BJ (cell line): Measurements from ENCODE around the gene TGM6. TPM values are rescaled to one million over a fixed set of nuclear protein-coding genes. Genes with fewer than 3 reads are reported as not detected.

ENCODE experiments used
- CTCF ChIA-PET: fragments of 350-600 bp; formaldehyde crosslinking; extraction: SDS; loops from one replicate; lab custom pipeline; 2021; ENCODE audit warnings: antibody characterized with exemption, inconsistent platforms; lab: Yijun Ruan, JAX
- POLR2A ChIA-PET: fragments of 300-600 bp; sonication (Branson Sonifier 250); formaldehyde crosslinking; extraction: SDS; loops from one replicate; lab custom pipeline; 2021; ENCODE audit warnings: antibody characterized with exemption; lab: Charles Lee
- DNase-seq: peaks from one replicate; pipeline ENCODE4 v3.0.0-alpha.2; 2011; ENCODE audit warnings: low read depth
- H3K27me3 ChIP-seq: 2 replicates; pipeline ENCODE4 v1.6.0; 2011; ENCODE audit warnings: low read length; ENCODE audit not compliant: control insufficient read depth, insufficient read depth
- H3K36me3 ChIP-seq: 2 replicates; pipeline ENCODE4 v1.5.1; 2011; ENCODE audit warnings: low read length; ENCODE audit not compliant: control insufficient read depth, insufficient read depth
- H3K4me3 ChIP-seq: 2 replicates; pipeline ENCODE4 v1.5.1; 2011; ENCODE audit warnings: low read depth, mild to moderate bottlenecking, control low read depth, low read length
- CTCF ChIP-seq: IDR thresholded peaks from 2 replicates; pipeline ENCODE4 v1.5.1; 2011; ENCODE audit warnings: low read depth, mild to moderate bottlenecking, control low read depth, inconsistent platforms, low read length, moderate library complexity; ENCODE audit not compliant: insufficient read depth
- polyA plus RNA-seq: library from polyadenylated mRNA; depleted of rRNA; stranded (reverse); fragments of >200 nt; gene quantifications from 2 replicates; pipeline ENCODE4 v1.2.3, GENCODE V29; 2011

The TGM6 gene
- polyA plus RNA-seq, 1 experiment: not detected

GRCh38 chr20:2361035-2361593 lies 19.6 kb upstream of the TGM6 start:
- Histone ChIP-seq H3K36me3 (no peaks in the 10 kb centered on the region), H3K27me3 (no peaks in the 10 kb centered on the region), H3K4me3 (no peak overlapping the region)
- ChIA-PET POLR2A (no interaction called here), CTCF (no interaction called here)
- no peak for DNase-seq
- no peak for TF ChIP-seq CTCF

- ChIA-PET POLR2A (interaction anchor here (0.6 kb wide), 1 partner anchor 11 kb away, joined by 12 read pairs; no protein-coding TSS in a partner anchor), CTCF (interaction anchor here (1.1 to 1.6 kb wide), 2 partner anchors 12 to 40 kb away, joined by 4 to 5 read pairs; no protein-coding TSS in a partner anchor)
- Histone ChIP-seq H3K36me3 (no peaks in the 10 kb centered on the region), H3K27me3 (no peaks in the 10 kb centered on the region), H3K4me3 (no peak overlapping the region)
- no peak for TF ChIP-seq CTCF
- no peak for DNase-seq
These were observed 17.5 kb upstream of the TGM6 start for GRCh38 chr20:2363187-2363586.

- POLR2A ChIA-PET: interaction anchor here (0.6 kb wide), 1 partner anchor 11 kb away, joined by 12 read pairs; no protein-coding TSS in a partner anchor
- DNase-seq: no peak
- H3K27me3 ChIP-seq: no peaks in the 10 kb centered on the region
- no peak overlapping the region for H3K4me3 ChIP-seq
- no peak for TF ChIP-seq CTCF
- no peaks in the 10 kb centered on the region for H3K36me3 ChIP-seq
- CTCF ChIA-PET: interaction anchor here (1.1 to 1.6 kb wide), 2 partner anchors 13 to 40 kb away, joined by 4 to 5 read pairs; no protein-coding TSS in a partner anchor
These were observed 17.1 kb upstream of the TGM6 start for GRCh38 chr20:2363587-2363986.

GRCh38 chr20:2364044-2364443 lies 16.7 kb upstream of the TGM6 start:
- Histone ChIP-seq H3K27me3 (no peaks in the 10 kb centered on the region), H3K36me3 (no peaks in the 10 kb centered on the region), H3K4me3 (no peak overlapping the region)
- ChIA-PET POLR2A (interaction anchor here (0.6 kb wide), 1 partner anchor 12 kb away, joined by 12 read pairs; no protein-coding TSS in a partner anchor), CTCF (interaction anchor here (1.6 kb wide), 1 partner anchor 39 kb away, joined by 5 read pairs; no protein-coding TSS in a partner anchor)
- TF ChIP-seq CTCF: no peak
- no peak for DNase-seq

- TF ChIP-seq CTCF: no peak
- ChIA-PET POLR2A (no interaction called here), CTCF (interaction anchor here (2.1 kb wide), 1 partner anchor 8 kb away, joined by 8 read pairs; no protein-coding TSS in a partner anchor)
- Histone ChIP-seq H3K36me3 (no peaks in the 10 kb centered on the region), H3K4me3 (no peak overlapping the region), H3K27me3 (peaks cover 3% of the 10 kb centered on the region; the same call in 1 of the 2 replicates)
- no peak for DNase-seq
These were observed 15.6 kb upstream of the TGM6 start for GRCh38 chr20:2365091-2365490.
